SJCRH30 (cell line): ENCODE measurements around the gene TUBB1. TPM values are rescaled to one million over a fixed set of nuclear protein-coding genes. Genes with fewer than 3 reads are reported as not detected.

ENCODE experiments used
- DNase-seq, 2 experiments: peaks; one replicate each; pipeline ENCODE4 v3.0.0-alpha.2; 2015 to 2020
- H3K27ac ChIP-seq: fragments of 250-450 bp; sonication (Bioruptor Pico); 2 replicates; pipeline ENCODE4 v1.5.1; 2020; ENCODE audit warnings: mild to moderate bottlenecking, moderate library complexity
- H3K27me3 ChIP-seq: fragments of 250-450 bp; sonication (Bioruptor Pico); 2 replicates; pipeline ENCODE4 v1.5.1; 2020; ENCODE audit warnings: mild to moderate bottlenecking, moderate library complexity
- H3K36me3 ChIP-seq: fragments of 250-450 bp; sonication (Bioruptor Pico); 2 replicates; pipeline ENCODE4 v1.5.1; 2020; ENCODE audit warnings: mild to moderate bottlenecking, moderate library complexity
- H3K4me1 ChIP-seq: fragments of 250-450 bp; sonication (Bioruptor Pico); 2 replicates; pipeline ENCODE4 v1.5.1; 2020; ENCODE audit warnings: mild to moderate bottlenecking, moderate library complexity
- H3K4me3 ChIP-seq: fragments of 250-450 bp; sonication (Bioruptor Pico); 2 replicates; pipeline ENCODE4 v1.5.1; 2020; ENCODE audit warnings: mild to moderate bottlenecking, moderate library complexity
- H3K9me3 ChIP-seq: fragments of 250-450 bp; sonication (Bioruptor Pico); replicated peaks from 2 replicates; pipeline ENCODE4 v1.5.1; 2020; ENCODE audit warnings: mild to moderate bottlenecking, moderate library complexity
- total RNA-seq: library from RNA; depleted of rRNA; stranded (reverse); fragments of >200 nt; shearing (Covaris generic); gene quantifications from 2 replicates; pipeline ENCODE4 v1.2.3, GENCODE V29; 2014; rRNA removed

Gene TUBB1
- total RNA-seq, 1 experiment from 2014 or later: not detected

GRCh38 chr20:59075934-59076508, 56.8 kb downstream of the TUBB1 start:
- Histone ChIP-seq H3K27ac (no peak overlapping the region), H3K4me1 (peaks cover 7% of the 10 kb centered on the region), H3K4me3 (no peak overlapping the region), H3K27me3 (peaks cover 4% of the 10 kb centered on the region; the same call in 1 of the 2 replicates), H3K9me3 (no peaks in the 10 kb centered on the region), H3K36me3 (no peaks in the 10 kb centered on the region)
- DNase-seq: no peak

Other genes with a start within 250 kb of the TUBB1 start
- gene GNAS-AS1, start 168.5 kb upstream of the TUBB1 start, total RNA-seq: not detected in 2 replicates
- gene GNAS, start 166.7 kb upstream of the TUBB1 start, total RNA-seq: 2,094 and 2,122 TPM in 2 replicates
- 239 and 255 TPM in 2 replicates for gene NELFCD, start 38.2 kb upstream of the TUBB1 start, total RNA-seq
- gene CTSZ, start 12.2 kb upstream of the TUBB1 start, total RNA-seq: not detected in 2 replicates
- gene ATP5F1E, start 12.9 kb downstream of the TUBB1 start, total RNA-seq: 124 and 133 TPM in 2 replicates
- gene PRELID3B, start 23.4 kb downstream of the TUBB1 start, total RNA-seq: 298 and 331 TPM in 2 replicates
- gene ZNF831, start 144.4 kb downstream of the TUBB1 start, total RNA-seq: 0.58 and 0.59 TPM in 2 replicates